ENCODE measurements around the gene ASB10.
A peak's percentile ranks its signal among the peaks of the same experiment; 100 is the strongest.

ASB10 gene

GRCh38 chr7:151186640-151187408 lies at the start of gene ASB10:
ASB10 (minus strand) TSS chr7:151187250; CDS start chr7:151187130, 120 bp downstream.
- DNase-seq (ENCODE audit: low read depth, low spot score), result no peak

GRCh38 chr7:151236406-151236805 lies 49.4 kb upstream of the ASB10 start:
- no peak for DNase-seq (ENCODE audit: low read depth, low spot score)

DNA sequence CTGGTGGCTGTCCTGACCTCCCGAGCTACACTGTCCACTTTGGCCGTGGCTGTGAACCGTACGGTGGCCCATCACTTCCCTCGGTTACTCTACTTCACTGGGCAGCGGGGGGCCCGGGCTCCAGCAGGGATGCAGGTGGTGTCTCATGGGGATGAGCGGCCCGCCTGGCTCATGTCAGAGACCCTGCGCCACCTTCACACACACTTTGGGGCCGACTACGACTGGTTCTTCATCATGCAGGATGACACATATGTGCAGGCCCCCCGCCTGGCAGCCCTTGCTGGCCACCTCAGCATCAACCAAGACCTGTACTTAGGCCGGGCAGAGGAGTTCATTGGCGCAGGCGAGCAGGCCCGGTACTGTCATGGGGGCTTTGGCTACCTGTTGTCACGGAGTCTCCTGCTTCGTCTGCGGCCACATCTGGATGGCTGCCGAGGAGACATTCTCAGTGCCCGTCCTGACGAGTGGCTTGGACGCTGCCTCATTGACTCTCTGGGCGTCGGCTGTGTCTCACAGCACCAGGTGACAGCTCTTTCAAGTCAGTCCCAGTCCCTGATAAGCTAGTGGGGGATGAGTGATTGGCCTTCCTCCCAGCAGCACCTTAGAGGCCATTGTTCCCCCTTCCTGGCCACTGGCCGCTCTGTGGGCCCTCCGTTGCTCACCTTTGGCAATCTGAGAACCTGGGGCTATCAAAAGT lies 48.2 kb upstream of the ASB10 start:
- DNase-seq (ENCODE audit: low read depth, low spot score), result no peak

GRCh38 chr7:151233804-151234203 lies 46.8 kb upstream of the ASB10 start:
- DNase-seq (ENCODE audit: low read depth, low spot score), result no peak

DNA sequence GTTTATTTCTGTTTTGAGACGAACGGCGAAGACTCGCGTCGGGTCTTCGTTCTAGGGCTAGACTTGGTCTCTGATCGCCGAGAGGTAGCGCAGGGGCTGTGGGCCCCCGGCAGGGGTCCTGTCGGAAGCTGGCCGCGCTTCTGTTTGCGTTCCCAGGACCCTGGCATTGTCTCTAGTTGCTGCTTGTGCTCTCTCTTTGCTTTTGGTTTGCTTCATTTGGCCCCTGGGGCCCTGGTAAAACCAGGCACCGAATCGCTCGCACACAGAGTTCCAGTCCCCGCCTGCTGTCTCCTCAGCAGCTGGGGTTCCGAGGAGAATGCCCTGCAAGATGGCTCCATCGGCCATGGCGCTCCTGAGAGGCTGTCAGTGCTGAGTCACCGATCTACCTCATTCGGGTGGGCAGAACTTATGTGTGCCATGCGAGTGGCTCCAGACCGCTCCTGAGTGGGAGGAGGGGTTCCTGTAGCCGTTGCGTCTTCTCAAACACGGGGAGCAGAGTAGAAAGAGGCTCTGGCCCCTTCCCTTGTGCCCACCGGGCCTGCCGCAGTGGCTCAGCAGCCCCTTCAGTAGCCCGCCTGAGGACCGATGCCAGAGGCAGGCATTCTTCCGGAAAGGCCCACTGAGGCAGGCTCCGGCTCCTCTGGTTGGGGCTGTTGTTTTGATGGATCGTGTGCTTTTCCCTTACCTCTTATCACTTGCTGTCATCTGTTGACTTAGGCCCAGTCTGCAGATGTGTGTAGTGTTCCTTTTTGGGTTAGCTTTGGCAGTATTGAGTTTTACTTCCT lies 46.1 kb upstream of the ASB10 start:
- no peak for DNase-seq (ENCODE audit: low read depth, low spot score)

DNA sequence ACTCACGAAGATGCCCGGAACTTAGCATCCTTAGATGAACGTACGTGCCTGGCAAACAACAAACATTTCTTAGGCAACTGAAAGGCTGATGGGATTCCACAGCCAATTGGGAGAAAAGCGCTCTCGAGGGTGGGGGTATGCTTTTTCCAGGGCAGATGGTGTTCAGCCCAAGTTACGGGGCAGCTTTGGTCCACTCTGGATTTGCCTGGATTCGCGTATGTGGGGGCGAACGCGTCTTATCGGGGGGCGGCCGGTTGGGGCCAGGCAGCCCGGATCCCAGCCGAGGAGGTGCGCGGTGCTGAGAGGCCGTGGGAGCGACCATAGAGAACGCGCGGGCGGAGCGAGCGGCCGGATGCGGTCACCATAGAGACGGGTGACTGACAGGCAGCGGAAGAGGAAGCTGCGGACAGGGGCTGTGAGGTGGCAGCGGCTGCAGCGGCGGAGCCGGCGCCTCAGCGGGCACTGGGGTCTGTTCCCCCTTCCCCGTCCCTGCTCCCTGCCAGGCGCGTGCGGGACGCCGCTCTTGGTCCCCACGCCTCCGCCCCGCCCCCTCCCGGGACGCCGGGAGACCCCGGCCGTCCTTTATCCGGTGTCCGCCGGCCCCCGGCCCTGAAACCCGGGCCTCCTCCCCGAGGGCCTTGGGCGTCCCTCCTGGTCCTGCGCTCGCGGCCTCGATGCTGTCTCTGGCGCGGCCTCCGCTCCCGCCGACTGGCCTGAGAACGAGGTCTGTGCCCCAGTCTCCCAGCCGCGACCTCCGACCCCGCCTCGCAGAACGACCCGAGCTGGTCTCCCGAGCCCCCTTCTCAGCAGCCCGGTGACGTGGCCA lies 45.3 kb upstream of the ASB10 start, which contains the start of gene CHPF2:
TSS of gene CHPF2 (plus strand) at position 393 of the 826 bp plus-strand sequence. CDS start 1,529 bp downstream, outside the sequence.
- DNase-seq (ENCODE audit: low read depth, low spot score), result peak; percentile 45

DNA sequence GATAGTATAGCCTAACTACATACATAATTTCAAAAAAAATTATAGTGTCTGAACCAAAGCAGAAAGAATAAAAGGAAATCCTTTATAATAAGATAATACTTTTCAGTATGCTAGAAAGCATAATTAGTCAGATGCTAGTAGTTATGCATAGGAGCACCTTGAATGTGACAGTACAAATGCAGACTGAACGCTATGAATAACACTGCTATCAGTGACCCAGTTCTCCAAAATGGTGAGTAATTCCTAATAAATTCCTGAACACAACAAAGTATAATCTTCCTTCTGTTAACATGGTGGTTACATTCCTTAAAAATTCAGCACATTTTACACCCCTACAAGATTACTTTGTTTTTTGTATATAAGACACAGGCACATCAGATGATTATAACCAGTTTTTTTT lies 44.0 kb upstream of the ASB10 start:
- no peak for DNase-seq (ENCODE audit: low read depth, low spot score)

- DNase-seq (ENCODE audit: low read depth, low spot score), result no peak
Measured at GRCh38 chr7:151229249-151229648, 42.2 kb upstream of the ASB10 start.

DNA sequence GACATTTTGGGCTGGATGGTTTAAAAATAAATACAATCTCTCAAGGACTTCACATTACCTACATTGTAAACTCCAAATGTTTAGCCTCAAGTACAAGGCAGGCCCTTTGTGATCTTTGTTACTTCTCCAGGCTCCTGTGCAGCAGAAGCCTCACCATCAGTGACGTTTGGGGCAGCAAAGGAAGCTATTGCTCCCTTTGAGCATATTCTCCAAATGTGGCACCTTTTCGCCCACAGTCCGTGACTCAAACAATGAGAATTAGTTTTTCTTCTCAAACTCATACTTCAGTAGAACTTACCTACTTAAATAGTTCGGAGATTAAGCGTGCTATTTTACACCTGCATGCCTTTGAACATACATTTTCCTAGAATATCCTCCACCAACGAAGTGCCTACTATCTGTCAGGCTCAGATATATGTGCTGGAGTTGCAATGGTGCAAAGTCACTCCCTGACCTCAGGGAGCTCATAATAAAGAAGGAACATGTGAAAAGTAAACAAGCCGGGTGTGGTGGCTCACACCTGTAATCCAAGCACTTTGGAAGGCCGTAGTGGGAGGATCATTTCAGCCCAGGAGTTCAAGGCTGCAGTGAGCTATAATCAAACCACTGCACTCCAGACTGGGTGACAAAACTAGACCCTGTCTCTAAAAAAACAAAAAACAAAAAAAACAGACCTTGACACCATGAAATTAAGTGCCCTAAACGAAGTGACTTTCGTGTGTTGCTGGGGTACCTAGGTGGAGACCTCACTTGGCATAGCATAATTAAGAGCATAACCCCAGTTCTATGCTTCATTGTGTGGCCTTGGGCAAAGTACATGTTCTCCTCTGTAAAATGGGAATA lies 41.2 kb upstream of the ASB10 start:
- DNase-seq (ENCODE audit: low read depth, low spot score), result no peak

DNA sequence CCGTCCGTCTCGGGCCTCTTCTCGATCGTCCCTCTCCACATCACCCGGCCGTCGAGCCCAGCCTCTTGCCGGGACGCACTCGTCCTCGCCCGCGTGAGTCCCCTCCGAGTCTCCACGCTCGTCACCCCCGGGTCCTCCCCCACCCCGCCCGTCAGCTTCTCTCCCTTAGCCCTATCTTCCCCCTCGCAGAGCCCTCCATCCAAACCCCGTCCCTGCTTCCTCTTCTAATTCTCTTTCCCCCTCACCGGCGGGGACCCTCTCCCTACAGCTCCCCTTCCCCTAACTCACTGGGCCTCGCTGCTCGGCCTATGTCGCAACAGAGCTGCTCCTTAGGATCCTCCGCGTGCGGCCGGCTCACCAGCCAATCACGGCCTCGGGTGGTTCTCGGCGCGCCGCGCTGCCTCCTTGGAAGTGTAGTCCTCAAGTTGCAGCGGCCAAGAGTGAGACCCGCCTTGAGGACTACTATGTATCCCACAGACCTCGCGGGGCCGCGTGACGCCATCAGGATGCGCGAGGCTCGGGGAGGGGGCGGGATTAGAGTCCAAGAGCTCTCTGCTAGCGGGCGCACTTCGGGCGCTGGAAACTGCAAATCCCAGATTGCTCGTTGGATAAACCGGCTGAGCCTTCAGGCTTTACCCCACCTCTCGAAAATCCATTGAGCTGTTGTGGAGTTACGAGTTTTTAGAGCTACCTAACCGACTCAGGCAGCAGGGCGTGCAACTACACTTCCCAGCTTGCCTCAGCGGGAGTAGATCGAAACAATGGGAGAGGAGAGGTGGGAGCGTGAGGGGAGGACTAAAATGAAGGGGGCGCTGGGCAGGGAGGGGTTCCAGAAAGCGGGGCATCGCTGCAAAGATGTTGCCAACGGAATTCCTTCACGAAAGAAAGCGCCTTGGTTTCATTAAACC lies 40.1 kb upstream of the ASB10 start, which contains the start of gene ABCF2:
TSS of gene ABCF2 (minus strand) at position 331 of the 908 bp plus-strand sequence. CDS start 747 bp downstream, outside the sequence.
- peak; percentile 98 for DNase-seq (ENCODE audit: low read depth, low spot score)

GRCh38 chr7:151226560-151226874 lies 39.5 kb upstream of the ASB10 start:
- DNase-seq (ENCODE audit: low read depth, low spot score), result no peak

DNA sequence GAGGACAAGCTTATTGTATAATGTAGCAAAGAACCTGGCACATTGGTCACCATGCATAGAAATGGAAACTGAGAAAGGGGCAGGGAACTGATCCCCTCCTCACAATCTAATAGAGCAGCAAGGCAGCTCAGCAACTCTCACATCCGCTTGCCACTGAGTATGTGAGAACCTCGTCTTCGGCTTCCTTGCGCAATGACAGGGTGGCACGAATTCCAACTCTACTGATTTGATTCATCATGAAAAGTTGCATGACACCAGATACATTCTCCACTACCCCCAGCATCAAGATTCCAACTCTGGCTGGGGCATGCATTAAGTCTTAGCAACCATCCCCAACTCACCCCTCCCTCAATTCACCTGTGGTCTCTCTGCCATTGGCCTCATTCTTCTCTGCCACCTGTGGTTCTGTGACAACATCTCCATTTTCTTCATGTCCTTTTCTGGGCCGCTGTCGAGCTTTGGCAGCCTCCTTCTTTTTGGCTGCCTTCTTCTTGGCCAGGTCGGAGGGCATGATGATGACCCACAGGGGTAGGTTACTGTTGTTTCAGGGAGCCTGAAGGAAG lies 39.0 kb upstream of the ASB10 start:
- no peak for DNase-seq (ENCODE audit: low read depth, low spot score)

DNA sequence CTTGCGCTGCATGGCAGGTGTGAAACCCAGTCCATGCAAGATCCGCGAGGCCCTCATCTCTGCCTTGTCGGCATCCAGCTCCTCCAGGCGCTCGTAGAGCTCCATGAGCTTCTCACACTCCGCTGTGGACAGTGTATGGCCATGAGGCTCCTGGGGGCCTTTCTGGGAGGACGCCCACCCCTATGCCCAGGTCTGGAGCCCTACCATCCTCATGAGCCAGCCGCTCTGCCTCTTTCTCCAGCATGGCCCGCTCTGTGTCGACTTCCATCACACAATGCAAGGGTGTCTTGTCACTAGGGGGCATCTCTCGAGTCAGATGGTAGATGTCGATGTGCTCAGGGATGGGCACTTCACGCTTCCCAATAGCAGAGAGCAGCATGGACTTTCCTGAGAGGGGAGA lies 36.7 kb upstream of the ASB10 start:
- DNase-seq (ENCODE audit: low read depth, low spot score), result no peak

- no peak for DNase-seq (ENCODE audit: low read depth, low spot score)
Measured at GRCh38 chr7:151218170-151218569, 31.1 kb upstream of the ASB10 start.

DNA sequence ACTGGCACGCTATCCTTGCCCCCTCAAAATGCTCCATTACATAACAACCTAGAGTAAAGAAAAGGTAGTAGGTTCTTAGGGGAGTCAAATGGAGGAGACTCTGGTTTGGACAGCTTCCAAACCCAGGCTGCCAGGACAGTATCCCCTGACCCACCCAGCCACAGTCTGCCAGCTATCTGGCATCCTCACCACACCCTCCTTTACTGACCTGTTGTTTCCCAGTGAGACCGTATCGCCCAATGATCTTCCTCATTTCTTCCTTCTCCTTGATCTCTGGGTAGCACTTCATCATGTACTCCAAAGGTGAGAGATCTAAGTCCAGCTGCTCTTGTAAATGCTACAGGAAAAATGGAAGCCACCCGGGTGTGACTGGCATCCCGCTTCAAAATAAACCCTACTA lies 28.3 kb upstream of the ASB10 start:
- DNase-seq (ENCODE audit: low read depth, low spot score), result no peak

DNA sequence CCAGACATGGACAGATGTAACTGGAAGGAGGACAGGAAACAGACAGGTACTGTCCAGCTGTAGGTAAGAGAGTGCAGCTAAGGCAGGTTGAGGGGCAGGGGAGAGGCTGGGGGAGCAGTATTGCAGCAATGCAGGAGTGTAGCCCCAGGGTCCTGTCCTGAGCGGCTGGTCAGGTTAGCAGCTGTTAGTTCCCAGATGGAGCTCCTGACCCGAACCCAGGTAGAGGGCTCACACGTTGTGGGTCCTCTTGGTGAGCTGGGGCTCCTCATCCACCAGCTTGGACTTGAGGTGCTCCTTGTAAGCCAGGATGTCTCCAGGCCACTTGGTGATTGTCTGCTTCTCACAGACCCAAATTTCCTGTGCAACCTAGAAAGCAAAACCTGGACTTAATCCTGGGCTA lies 26.8 kb upstream of the ASB10 start:
- no peak for DNase-seq (ENCODE audit: low read depth, low spot score)

DNA sequence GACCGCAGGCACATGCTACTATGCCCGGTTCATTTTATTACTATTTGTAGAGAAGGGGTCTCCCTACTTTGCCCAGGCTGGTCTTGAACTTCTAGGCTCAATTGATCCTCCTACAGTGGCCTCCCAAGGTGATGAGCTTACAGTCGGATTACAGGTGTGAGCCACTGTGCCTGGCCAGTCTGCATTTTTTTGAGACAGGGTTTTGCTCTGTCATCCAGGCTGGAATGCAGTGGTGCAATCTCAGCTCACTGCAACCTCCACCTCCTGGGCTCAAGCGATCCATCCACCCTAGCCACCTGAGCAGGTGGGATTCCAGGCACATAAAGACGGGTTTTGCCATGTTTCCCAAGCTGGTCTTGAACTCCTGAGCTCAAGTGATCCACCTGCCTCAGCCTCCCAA lies 25.6 kb upstream of the ASB10 start:
- no peak for DNase-seq (ENCODE audit: low read depth, low spot score)

- no peak for DNase-seq (ENCODE audit: low read depth, low spot score)
Measured at GRCh38 chr7:151211155-151211772, 24.2 kb upstream of the ASB10 start.
